ENCODE results near the gene CRISPLD2. TPM values are rescaled to one million over a fixed set of nuclear protein-coding genes. Genes with fewer than 3 reads are reported as not detected.

Gene CRISPLD2
- total RNA-seq, 2 donors from 2014 or later: 259 to 311 TPM

- DNase-seq (ENCODE audit: low spot score): no peak
Measured at GRCh38 chr16:84955427-84955826, 135.6 kb downstream of the CRISPLD2 start.

GRCh38 chr16:84957192-84957591, 137.4 kb downstream of the CRISPLD2 start:
- no peak for DNase-seq (ENCODE audit: low spot score)
- intact Hi-C loops (cut with DNase I): loop anchor here in 1 of 2 donors (5.0 kb wide), 1 partner anchor 200 kb away; no protein-coding TSS in a partner anchor

More at GRCh38 chr16:84955427-84955826, 135.6 kb downstream of the CRISPLD2 start:
- intact Hi-C loops (cut with DNase I): loop anchor here in 1 of 2 donors (5.0 kb wide), 1 partner anchor 198 kb away; no protein-coding TSS in a partner anchor

- intact Hi-C loops (cut with DNase I): loop anchor here in 1 of 2 donors (5.0 kb wide), 1 partner anchor 200 kb away; no protein-coding TSS in a partner anchor
- DNase-seq (ENCODE audit: low spot score): no peak
Measured at GRCh38 chr16:84957792-84958191, 138.0 kb downstream of the CRISPLD2 start.

Other genes starting within 250 kb of the CRISPLD2 start
- 10 to 100 TPM; 55.0 to 66.0 TPM for gene COTL1, start 201.9 kb upstream of the CRISPLD2 start, total RNA-seq
- gene KLHL36, start 171.5 kb upstream of the CRISPLD2 start, total RNA-seq: 10 to 100 TPM; 48.5 to 49.4 TPM
- gene USP10, start 120.0 kb upstream of the CRISPLD2 start, total RNA-seq: 10 to 100 TPM; 64.3 to 68.1 TPM
- 10 to 100 TPM; 34.0 to 38.5 TPM for gene ZDHHC7, start 191.6 kb downstream of the CRISPLD2 start, total RNA-seq
- gene KIAA0513, start 207.8 kb downstream of the CRISPLD2 start, total RNA-seq: 10 to 100 TPM; 14.7 to 15.8 TPM